Upper lobe of left lung (tissue), 4 donors: ENCODE results near the gene ZBTB38.

Source experiments
- POLR2A ChIP-seq, 4 donors: fragments of 450-650 bp; IDR thresholded peaks; one replicate each; pipeline ENCODE4 v1.5.1; 2016 to 2017; ENCODE audit warnings: antibody characterized with exemption in 4 of 4, mild to moderate bottlenecking in 2 of 4
- POLR2AphosphoS5 ChIP-seq, 2 donors: sonication (generic); formaldehyde crosslinking; IDR thresholded peaks; one replicate each; pipeline ENCODE4 v1.5.1; 2017; ENCODE audit warnings: antibody characterized with exemption in 2 of 2
- TF ChIP-seq, protein P1 (sequence below), 6 experiments: fragments of 450-650 bp in 4 of 6; fragments of 200-600 bp in 2 of 6; sonication (generic) in 2 of 6; IDR thresholded peaks; one replicate each; pipeline ENCODE4 v1.5.1; 2016 to 2019; ENCODE audit warnings: antibody characterized with exemption in 6 of 6

DNA sequence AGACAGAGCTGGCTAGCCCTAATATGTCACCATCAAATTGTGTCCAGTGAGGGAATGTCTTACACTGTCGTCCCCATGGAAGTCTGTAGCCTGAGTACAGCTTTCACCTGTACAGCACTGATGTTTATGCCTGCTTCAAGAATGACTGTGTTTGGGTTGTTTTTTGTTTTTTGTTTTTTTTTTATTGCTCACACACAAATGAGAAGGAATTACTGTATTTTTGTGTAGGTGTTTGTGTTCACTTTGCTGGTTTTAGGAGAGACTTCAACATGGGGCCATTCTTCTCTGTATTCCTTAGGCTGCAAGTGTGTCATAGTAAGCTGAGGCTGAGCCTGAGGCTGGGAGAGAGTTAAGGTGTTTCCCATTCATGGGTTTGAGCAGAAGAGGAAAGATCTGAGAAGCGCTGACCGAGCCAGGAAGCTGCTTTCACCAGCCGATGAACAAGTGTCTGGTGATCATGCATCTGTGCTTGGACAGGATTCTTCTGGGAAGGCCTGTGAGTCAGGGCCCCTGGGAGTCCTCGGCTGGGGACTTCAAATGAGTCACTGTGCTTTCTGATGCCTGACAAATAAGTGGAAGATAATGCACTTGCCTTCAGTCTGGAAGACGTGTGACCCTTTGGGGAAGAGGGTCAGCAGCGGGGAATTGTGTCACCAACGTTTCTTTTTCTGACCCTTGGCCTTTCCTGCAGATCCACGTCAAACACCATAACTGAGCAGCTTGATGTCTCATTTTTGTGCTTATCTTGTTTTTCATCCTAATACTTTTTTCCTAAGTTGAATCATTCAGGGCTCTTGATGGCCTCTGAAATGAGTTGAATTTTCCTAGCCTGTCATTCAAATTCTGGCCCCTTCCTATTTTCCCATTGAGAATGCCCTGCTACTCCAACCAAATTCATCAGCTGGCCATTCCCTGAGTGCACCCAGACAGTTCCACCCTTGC lies 36.7 kb upstream of the ZBTB38 start:
- TF ChIP-seq, protein P1, sequence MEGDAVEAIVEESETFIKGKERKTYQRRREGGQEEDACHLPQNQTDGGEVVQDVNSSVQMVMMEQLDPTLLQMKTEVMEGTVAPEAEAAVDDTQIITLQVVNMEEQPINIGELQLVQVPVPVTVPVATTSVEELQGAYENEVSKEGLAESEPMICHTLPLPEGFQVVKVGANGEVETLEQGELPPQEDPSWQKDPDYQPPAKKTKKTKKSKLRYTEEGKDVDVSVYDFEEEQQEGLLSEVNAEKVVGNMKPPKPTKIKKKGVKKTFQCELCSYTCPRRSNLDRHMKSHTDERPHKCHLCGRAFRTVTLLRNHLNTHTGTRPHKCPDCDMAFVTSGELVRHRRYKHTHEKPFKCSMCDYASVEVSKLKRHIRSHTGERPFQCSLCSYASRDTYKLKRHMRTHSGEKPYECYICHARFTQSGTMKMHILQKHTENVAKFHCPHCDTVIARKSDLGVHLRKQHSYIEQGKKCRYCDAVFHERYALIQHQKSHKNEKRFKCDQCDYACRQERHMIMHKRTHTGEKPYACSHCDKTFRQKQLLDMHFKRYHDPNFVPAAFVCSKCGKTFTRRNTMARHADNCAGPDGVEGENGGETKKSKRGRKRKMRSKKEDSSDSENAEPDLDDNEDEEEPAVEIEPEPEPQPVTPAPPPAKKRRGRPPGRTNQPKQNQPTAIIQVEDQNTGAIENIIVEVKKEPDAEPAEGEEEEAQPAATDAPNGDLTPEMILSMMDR (IDR thresholded peaks at IDR 0.05) = no peak
- TF ChIP-seq POLR2A (IDR thresholded peaks at IDR 0.05) = no peak
- TF ChIP-seq POLR2AphosphoS5 (IDR thresholded peaks at IDR 0.05) = peak; percentile 51 to 73
